DMS79 (cell line): ENCODE results near the gene ITPR2.
A peak's percentile ranks its signal among the peaks of the same experiment; 100 is the strongest.
"Not testable (repeated sequence)": the region's sequence is repeated elsewhere in the genome, so short reads cannot be mapped to it uniquely, and the experiment has no call there.

ENCODE experiments used
- DNase-seq: peaks from one replicate; lab custom pipeline; 2025; lab: John Stamatoyannopoulos, UW

The ITPR2 gene

GRCh38 chr12:26623136-26623535, 209.9 kb downstream of the ITPR2 start:
- no peak for DNase-seq

- no peak for DNase-seq
Observed at GRCh38 chr12:26622601-26623000, 210.4 kb downstream of the ITPR2 start.

GRCh38 chr12:26621932-26622331, 211.1 kb downstream of the ITPR2 start:
- DNase-seq: peak; percentile 93

- DNase-seq: no peak
Observed at GRCh38 chr12:26620907-26621306, 212.1 kb downstream of the ITPR2 start.

- DNase-seq: no peak
Observed at GRCh38 chr12:26617513-26617912, 215.5 kb downstream of the ITPR2 start.

- DNase-seq: no peak
Observed at GRCh38 chr12:26614011-26614616, 218.9 kb downstream of the ITPR2 start.

GRCh38 chr12:26612203-26612602, 220.8 kb downstream of the ITPR2 start:
- no peak for DNase-seq

GRCh38 chr12:26611598-26611997, 221.4 kb downstream of the ITPR2 start:
- no peak for DNase-seq

- DNase-seq: no peak
Observed at GRCh38 chr12:26610774-26611173, 222.2 kb downstream of the ITPR2 start.

GRCh38 chr12:26609986-26610385, 223.0 kb downstream of the ITPR2 start:
- no peak for DNase-seq

- no peak for DNase-seq
Observed at GRCh38 chr12:26608706-26609105, 224.3 kb downstream of the ITPR2 start.

GRCh38 chr12:26608273-26608672, 224.7 kb downstream of the ITPR2 start:
- no peak for DNase-seq

- DNase-seq: no peak
Observed at GRCh38 chr12:26606911-26607310, 226.1 kb downstream of the ITPR2 start.

- DNase-seq: not testable (repeated sequence)
Observed at GRCh38 chr12:26604813-26605212, 228.2 kb downstream of the ITPR2 start.

- DNase-seq: peak; percentile 91
Observed at GRCh38 chr12:26599096-26599695, 233.8 kb downstream of the ITPR2 start.

GRCh38 chr12:26595806-26596205, 237.2 kb downstream of the ITPR2 start:
- DNase-seq: no peak

GRCh38 chr12:26580619-26581018, 252.4 kb downstream of the ITPR2 start:
- DNase-seq: no peak

- no peak for DNase-seq
Observed at GRCh38 chr12:26576266-26576665, 256.7 kb downstream of the ITPR2 start.

- no peak for DNase-seq
Observed at GRCh38 chr12:26573225-26573909, 259.6 kb downstream of the ITPR2 start.

- no peak for DNase-seq
Observed at GRCh38 chr12:26572137-26572536, 260.9 kb downstream of the ITPR2 start.

GRCh38 chr12:26571560-26571959, 261.4 kb downstream of the ITPR2 start:
- no peak for DNase-seq

GRCh38 chr12:26567126-26567525, 265.9 kb downstream of the ITPR2 start:
- no peak for DNase-seq

GRCh38 chr12:26566675-26567074, 266.3 kb downstream of the ITPR2 start:
- DNase-seq: no peak

- DNase-seq: no peak
Observed at GRCh38 chr12:26566186-26566585, 266.8 kb downstream of the ITPR2 start.
